Stimulated activated CD8-positive, alpha-beta memory T cell treated with anti-CD3 and anti-CD28 coated beads, Interleukin-2, amount 100 ng/mL, for 48 hours (primary cell): ENCODE results near the gene CDX1.

Experiments used
- DNase-seq, 2 donors: peaks; one replicate each; pipeline ENCODE4 v3.0.0-alpha.2; 2020; ENCODE audit warnings: low read depth in 2 of 2

The CDX1 gene

GRCh38 chr5:150183436-150183835, 16.9 kb downstream of the CDX1 start:
- no peak for DNase-seq

GRCh38 chr5:150184006-150184405, 17.4 kb downstream of the CDX1 start:
- no peak for DNase-seq

GRCh38 chr5:150184990-150185912, 18.7 kb downstream of the CDX1 start:
- DNase-seq = no peak

- DNase-seq = no peak
Observed at GRCh38 chr5:150186137-150186536, 19.6 kb downstream of the CDX1 start.

GRCh38 chr5:150186897-150187296, 20.3 kb downstream of the CDX1 start:
- no peak for DNase-seq

- no peak for DNase-seq
Observed at GRCh38 chr5:150188146-150188842, 21.7 kb downstream of the CDX1 start.

- DNase-seq = no peak
Observed at GRCh38 chr5:150189326-150189725, 22.7 kb downstream of the CDX1 start.

- DNase-seq = no peak
Observed at GRCh38 chr5:150189728-150190502, 23.3 kb downstream of the CDX1 start, which contains the start of gene SLC6A7. Gene SLC6A7, plus strand, starts transcription at chr5:150190062. Its CDS starts 266 bp downstream, at chr5:150190328.

GRCh38 chr5:150190503-150190979, 24.0 kb downstream of the CDX1 start:
- no peak for DNase-seq

GRCh38 chr5:150190987-150191386, 24.4 kb downstream of the CDX1 start:
- no peak for DNase-seq

GRCh38 chr5:150192462-150192861, 25.9 kb downstream of the CDX1 start:
- DNase-seq = no peak

- DNase-seq = no peak
Observed at GRCh38 chr5:150195736-150196485, 29.3 kb downstream of the CDX1 start.

GRCh38 chr5:150196514-150196913, 29.9 kb downstream of the CDX1 start:
- no peak for DNase-seq

GRCh38 chr5:150196986-150197385, 30.4 kb downstream of the CDX1 start:
- DNase-seq = no peak

- DNase-seq = no peak
Observed at GRCh38 chr5:150197476-150197875, 30.9 kb downstream of the CDX1 start.

GRCh38 chr5:150202501-150202900, 35.9 kb downstream of the CDX1 start:
- DNase-seq = no peak

GRCh38 chr5:150203832-150204589, 37.4 kb downstream of the CDX1 start:
- DNase-seq = no peak

- no peak for DNase-seq
Observed at GRCh38 chr5:150204590-150204960, 38.0 kb downstream of the CDX1 start.

GRCh38 chr5:150206098-150206778, 39.7 kb downstream of the CDX1 start:
- no peak for DNase-seq

GRCh38 chr5:150206779-150207115, 40.2 kb downstream of the CDX1 start:
- DNase-seq = no peak
